GM12865 (cell line): ENCODE results near the gene DERL2.

Experiments
- DNase-seq: peaks from one replicate; pipeline ENCODE4 v3.0.0; 2010; ENCODE audit warnings: low read depth
- H3K4me3 ChIP-seq: 2 replicates; pipeline ENCODE4 v1.5.1; 2011; ENCODE audit warnings: mild to moderate bottlenecking, low read depth, low read length, control low read depth
- CTCF ChIP-seq: IDR thresholded peaks from 2 replicates; pipeline ENCODE4 v1.5.1; 2011; ENCODE audit warnings: low read length, control low read depth, low read depth, inconsistent platforms; ENCODE audit not compliant: insufficient read depth; ENCODE audit errors: missing control alignments

Gene DERL2

GRCh38 chr17:5501685-5502084, 15.7 kb upstream of the DERL2 start:
- DNase-seq = no peak
- TF ChIP-seq CTCF = no peak
- H3K4me3 ChIP-seq = no peak overlapping the region

DNA sequence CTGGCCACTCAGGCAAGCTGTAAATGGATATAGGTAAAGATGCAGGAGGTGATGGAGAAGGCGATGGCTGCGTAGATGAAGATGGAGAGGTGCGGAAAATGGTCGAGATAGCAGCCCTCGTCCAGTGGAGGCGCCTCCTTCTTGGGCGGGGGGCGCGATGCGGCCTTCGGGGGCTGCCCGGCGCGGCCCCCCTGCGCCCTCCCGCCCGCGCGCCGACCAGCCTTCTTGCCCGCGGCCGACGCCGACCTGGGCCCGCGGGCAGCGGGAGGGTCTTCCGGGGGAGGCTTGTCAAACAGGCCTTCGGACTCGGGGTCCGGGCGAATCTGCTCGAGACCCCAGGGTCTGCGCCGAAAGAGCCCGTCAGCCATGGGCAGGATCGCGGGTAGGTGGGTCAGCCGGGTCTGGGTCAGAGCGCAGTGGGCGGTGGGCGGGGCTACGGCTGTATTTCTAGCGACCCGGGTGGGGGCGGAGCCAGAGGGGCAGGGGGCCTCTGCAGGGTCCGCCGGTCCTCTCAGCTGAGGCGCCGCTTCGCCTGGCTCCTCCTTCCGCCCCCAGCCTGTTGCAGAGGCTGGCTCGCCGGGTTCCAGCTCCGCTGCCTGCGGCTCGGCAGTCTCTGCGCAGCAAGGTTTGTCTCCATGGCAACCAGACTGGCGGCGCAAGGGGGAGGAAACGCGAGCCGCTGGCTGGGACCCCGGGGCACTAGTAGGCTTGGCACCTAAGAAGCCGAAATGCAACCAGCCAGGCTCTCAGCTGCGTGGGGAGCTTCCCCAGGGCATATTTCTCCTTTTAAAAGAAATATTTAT, 14.8 kb upstream of the DERL2 start:
- DNase-seq = peak; percentile 75

GRCh38 chr17:5500247-5500588, 14.2 kb upstream of the DERL2 start:
- no peak for TF ChIP-seq CTCF
- peak overlapping the region; percentile 36 for H3K4me3 ChIP-seq
- no peak for DNase-seq

More for the DNA sequence above, 14.8 kb upstream of the DERL2 start:
- peak overlapping the region; percentile 46 for H3K4me3 ChIP-seq
- TF ChIP-seq CTCF = no peak

DNA sequence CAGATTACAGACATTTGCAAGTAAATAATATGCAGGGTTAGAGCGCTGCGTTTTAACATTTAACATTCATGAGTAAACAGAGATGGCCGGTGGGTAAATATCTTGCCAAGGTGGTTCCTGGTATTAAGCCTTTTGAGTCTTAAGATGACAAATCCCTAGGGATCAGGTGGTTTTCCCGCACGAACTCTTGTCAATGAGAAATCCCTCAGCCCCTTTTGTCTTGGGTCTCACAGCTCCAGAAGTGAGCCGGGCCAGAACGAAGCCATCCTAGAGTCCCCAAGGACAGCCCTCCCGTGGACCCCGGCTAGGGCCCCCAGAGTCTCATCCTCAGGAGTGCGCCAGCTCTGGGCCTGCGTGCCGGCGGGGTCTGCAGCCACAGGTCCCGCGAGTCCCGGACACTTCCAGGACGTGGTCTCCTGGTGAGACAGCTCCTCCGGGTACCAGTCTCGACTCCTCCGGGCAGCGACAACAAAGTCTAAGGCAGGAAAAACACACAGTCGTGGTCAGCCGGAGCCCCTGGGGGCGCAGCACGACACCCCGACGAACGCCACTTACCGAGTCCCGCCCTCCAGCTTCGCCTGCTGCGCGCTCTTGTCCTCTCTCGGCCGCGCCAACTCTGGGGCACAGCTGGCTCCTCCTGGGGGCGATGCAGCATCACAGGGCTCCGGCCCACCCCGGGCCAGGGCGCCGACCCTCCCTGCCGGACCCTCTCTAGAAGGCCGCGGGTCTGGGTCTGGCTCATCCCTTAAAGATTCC, 13.7 kb upstream of the DERL2 start:
- H3K4me3 ChIP-seq = no peak overlapping the region
- no peak for DNase-seq
- TF ChIP-seq CTCF = no peak

DNA sequence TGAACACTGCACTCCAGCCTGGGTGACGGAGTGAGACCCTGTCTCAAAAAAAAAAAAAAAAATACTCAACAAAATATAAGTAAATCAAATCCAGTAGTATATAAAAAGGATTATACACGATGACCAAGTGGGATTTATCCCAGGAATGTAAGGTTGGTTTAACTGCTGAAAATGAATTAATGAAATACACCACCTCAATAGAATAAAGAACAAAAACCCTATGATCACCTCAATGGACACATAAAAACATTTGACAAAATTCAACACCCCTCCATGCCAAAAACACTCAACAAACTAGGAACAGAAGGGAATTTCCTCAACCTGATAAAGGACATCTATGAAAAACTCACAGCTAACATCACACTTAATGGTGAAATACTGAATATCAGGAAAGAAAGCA, 7.0 kb upstream of the DERL2 start:
- no peak for TF ChIP-seq CTCF
- DNase-seq = no peak
- H3K4me3 ChIP-seq = no peak overlapping the region

- H3K4me3 ChIP-seq = no peak overlapping the region
- no peak for DNase-seq
- no peak for TF ChIP-seq CTCF
Measured at GRCh38 chr17:5488752-5489151, 2.8 kb upstream of the DERL2 start.
